ENCODE measurements around the gene HERPUD1.

Gene HERPUD1

GRCh38 chr16:56910654-56911539 is 21.0 kb upstream of the HERPUD1 start:
- peak; percentile 27 for DNase-seq (ENCODE audit: low read depth, low spot score)

- DNase-seq (ENCODE audit: low read depth, low spot score), result peak; percentile 68
These were observed 20.0 kb upstream of the HERPUD1 start for GRCh38 chr16:56911771-56912571.

GRCh38 chr16:56912746-56913708 is 18.9 kb upstream of the HERPUD1 start:
- no peak for DNase-seq (ENCODE audit: low read depth, low spot score)

- DNase-seq (ENCODE audit: low read depth, low spot score), result no peak
These were observed 17.0 kb upstream of the HERPUD1 start for GRCh38 chr16:56914896-56915295.

- no peak for DNase-seq (ENCODE audit: low read depth, low spot score)
These were observed 16.4 kb upstream of the HERPUD1 start for GRCh38 chr16:56915336-56916119.

GRCh38 chr16:56916571-56917403 is 15.2 kb upstream of the HERPUD1 start:
- DNase-seq (ENCODE audit: low read depth, low spot score), result no peak

- DNase-seq (ENCODE audit: low read depth, low spot score), result no peak
These were observed 13.4 kb upstream of the HERPUD1 start for GRCh38 chr16:56918467-56919012.

GRCh38 chr16:56919099-56919800 is 12.7 kb upstream of the HERPUD1 start:
- peak; percentile 89 for DNase-seq (ENCODE audit: low read depth, low spot score)

GRCh38 chr16:56921571-56921970 is 10.4 kb upstream of the HERPUD1 start:
- DNase-seq (ENCODE audit: low read depth, low spot score), result peak; percentile 65

- DNase-seq (ENCODE audit: low read depth, low spot score), result no peak
These were observed 8.4 kb upstream of the HERPUD1 start for GRCh38 chr16:56923481-56924091.

GRCh38 chr16:56927471-56927870 is 4.5 kb upstream of the HERPUD1 start:
- DNase-seq (ENCODE audit: low read depth, low spot score), result no peak

GRCh38 chr16:56929639-56930038 is 2.3 kb upstream of the HERPUD1 start:
- no peak for DNase-seq (ENCODE audit: low read depth, low spot score)

GRCh38 chr16:56930486-56931270 is 1.3 kb upstream of the HERPUD1 start:
- peak; percentile 22 for DNase-seq (ENCODE audit: low read depth, low spot score)

- peak; percentile 37 for DNase-seq (ENCODE audit: low read depth, low spot score)
These were observed 561 bp upstream of the HERPUD1 start for GRCh38 chr16:56931271-56931891.

GRCh38 chr16:56932721-56933619 is 1.0 kb downstream of the HERPUD1 start:
- peak; percentile 62 for DNase-seq (ENCODE audit: low read depth, low spot score)
